Glutamatergic neuron (in vitro differentiated cells): ENCODE data around the gene CEP20. TPM values are rescaled to one million over a fixed set of nuclear protein-coding genes. Genes with fewer than 3 reads are reported as not detected.

Source experiments
- DNase-seq: peaks from one replicate; pipeline ENCODE4 v3.0.0; 2022
- H3K27ac Mint-ChIP-seq: one replicate; pipeline ENCODE4 v1.8.0; 2020; ENCODE audit warnings: mild to moderate bottlenecking, mixed read lengths, inconsistent platforms; ENCODE audit not compliant: unreplicated experiment
- H3K27me3 Mint-ChIP-seq: one replicate; pipeline ENCODE4 v1.8.0; 2020; ENCODE audit warnings: mild to moderate bottlenecking, moderate library complexity, mixed read lengths, inconsistent platforms; ENCODE audit not compliant: unreplicated experiment
- H3K36me3 Mint-ChIP-seq: one replicate; pipeline ENCODE4 v1.8.0; 2020; ENCODE audit warnings: mild to moderate bottlenecking, mixed read lengths, inconsistent platforms; ENCODE audit not compliant: unreplicated experiment
- H3K4me1 Mint-ChIP-seq: one replicate; pipeline ENCODE4 v1.8.0; 2020; ENCODE audit warnings: mild to moderate bottlenecking, low read depth, mixed read lengths, inconsistent platforms; ENCODE audit not compliant: unreplicated experiment
- H3K4me3 Mint-ChIP-seq: one replicate; pipeline ENCODE4 v1.8.0; 2020; ENCODE audit warnings: mild to moderate bottlenecking, mixed read lengths, inconsistent platforms; ENCODE audit not compliant: unreplicated experiment
- H3K9me3 Mint-ChIP-seq: one replicate; pipeline ENCODE4 v1.8.0; 2020; ENCODE audit warnings: mild to moderate bottlenecking, moderate library complexity, mixed read lengths, inconsistent platforms; ENCODE audit not compliant: unreplicated experiment
- total RNA-seq: library from RNA; stranded (reverse); fragmentation: NEBNext Ultra II Directional; extraction: Animal tissue kit (Norgen Biotek cat#: 25700); gene quantifications from one replicate; pipeline ENCODE4 v1.2.1, GENCODE V29; 2021; ENCODE audit not compliant: unreplicated experiment
- TF ChIP-seq, protein P1 (sequence below): fragments of 200-600 bp; sonication (generic); IDR thresholded peaks from one replicate; pipeline ENCODE4 v1.5.0; 2021; ENCODE audit not compliant: partially characterized antibody, unreplicated experiment

CEP20 gene
- total RNA-seq, 1 donor from 2014 or later, result 20.3 TPM

DNA sequence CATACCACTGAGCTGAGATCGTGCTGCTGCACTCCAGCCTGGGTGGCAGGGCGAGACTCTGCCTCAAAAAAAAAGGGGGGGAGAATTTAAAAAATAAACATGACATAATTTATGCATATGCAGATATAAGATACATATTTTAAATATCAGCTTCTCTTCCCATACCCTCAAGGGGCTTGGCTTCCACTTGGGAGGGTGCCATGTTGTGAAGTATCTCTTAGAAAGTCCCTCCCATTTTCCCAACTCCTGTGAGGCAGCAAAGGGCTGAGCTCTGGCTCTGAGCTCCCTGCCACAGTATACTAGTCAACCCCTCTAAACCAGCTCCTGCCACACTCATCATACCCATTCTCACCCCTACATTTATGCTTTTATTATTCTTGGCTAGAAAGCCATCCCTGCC, 71.0 kb downstream of the CEP20 start:
- Mint-ChIP-seq H3K27me3 (peaks cover 3% of the 10 kb centered on the region), H3K9me3 (peaks cover 4% of the 10 kb centered on the region), H3K36me3 (peaks cover 6% of the 10 kb centered on the region), H3K4me3 (no peak overlapping the region), H3K27ac (no peak overlapping the region), H3K4me1 (no peaks in the 10 kb centered on the region)
- no peak for DNase-seq
- TF ChIP-seq, protein P1, sequence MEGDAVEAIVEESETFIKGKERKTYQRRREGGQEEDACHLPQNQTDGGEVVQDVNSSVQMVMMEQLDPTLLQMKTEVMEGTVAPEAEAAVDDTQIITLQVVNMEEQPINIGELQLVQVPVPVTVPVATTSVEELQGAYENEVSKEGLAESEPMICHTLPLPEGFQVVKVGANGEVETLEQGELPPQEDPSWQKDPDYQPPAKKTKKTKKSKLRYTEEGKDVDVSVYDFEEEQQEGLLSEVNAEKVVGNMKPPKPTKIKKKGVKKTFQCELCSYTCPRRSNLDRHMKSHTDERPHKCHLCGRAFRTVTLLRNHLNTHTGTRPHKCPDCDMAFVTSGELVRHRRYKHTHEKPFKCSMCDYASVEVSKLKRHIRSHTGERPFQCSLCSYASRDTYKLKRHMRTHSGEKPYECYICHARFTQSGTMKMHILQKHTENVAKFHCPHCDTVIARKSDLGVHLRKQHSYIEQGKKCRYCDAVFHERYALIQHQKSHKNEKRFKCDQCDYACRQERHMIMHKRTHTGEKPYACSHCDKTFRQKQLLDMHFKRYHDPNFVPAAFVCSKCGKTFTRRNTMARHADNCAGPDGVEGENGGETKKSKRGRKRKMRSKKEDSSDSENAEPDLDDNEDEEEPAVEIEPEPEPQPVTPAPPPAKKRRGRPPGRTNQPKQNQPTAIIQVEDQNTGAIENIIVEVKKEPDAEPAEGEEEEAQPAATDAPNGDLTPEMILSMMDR, result no peak

DNA sequence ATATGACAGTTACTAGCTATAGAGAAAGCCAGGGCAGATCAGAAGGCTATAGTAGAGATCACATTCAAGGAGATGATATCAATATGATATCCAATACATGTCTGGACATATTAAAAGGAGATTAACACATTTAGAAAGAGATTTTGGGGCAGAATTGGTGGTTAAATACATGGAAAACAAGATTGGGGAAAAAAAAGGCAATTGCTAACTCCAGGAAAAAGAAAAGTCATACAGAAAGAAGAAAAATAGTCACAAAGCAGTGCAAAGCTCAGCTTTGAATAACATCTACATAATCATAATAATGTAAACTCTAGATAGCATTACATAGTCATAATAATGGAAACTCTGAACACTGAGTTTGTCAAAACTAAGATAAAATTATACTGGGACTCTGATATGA, 72.2 kb downstream of the CEP20 start:
- H3K4me1 Mint-ChIP-seq, result peaks cover 2% of the 10 kb centered on the region
- H3K4me3 Mint-ChIP-seq, result no peak overlapping the region
- H3K27me3 Mint-ChIP-seq, result peaks cover 3% of the 10 kb centered on the region
- no peak for DNase-seq
- peaks cover 6% of the 10 kb centered on the region for H3K36me3 Mint-ChIP-seq
- H3K9me3 Mint-ChIP-seq, result peaks cover 4% of the 10 kb centered on the region
- no peak overlapping the region for H3K27ac Mint-ChIP-seq
- TF ChIP-seq, protein P1, result no peak

Other genes starting within 250 kb of the CEP20 start
- gene MARF1, start 245.4 kb downstream of the CEP20 start, total RNA-seq, result 70.5 TPM
- 12.4 TPM for gene NDE1, start 238.4 kb downstream of the CEP20 start, total RNA-seq
- 0.10 TPM for gene MYH11, start 31.6 kb downstream of the CEP20 start, total RNA-seq
- gene ABCC1, start 61.0 kb upstream of the CEP20 start, total RNA-seq, result 29.9 TPM